LNCaP clone FGC (cell line): Measurements from ENCODE around the gene METAP1.
"Not testable (repeated sequence)": the region's sequence is repeated elsewhere in the genome, so short reads cannot be mapped to it uniquely, and the experiment has no call there.

Experiments used
- DNase-seq: peaks from one replicate; pipeline ENCODE4 v3.0.0-alpha.2; 2011; ENCODE audit warnings: low read depth
- H3K4me3 ChIP-seq: 2 replicates; pipeline ENCODE4 v1.5.1; 2011; ENCODE audit warnings: mild to moderate bottlenecking, low read depth, low read length, control low read depth
- TF ChIP-seq, protein P1 (sequence below): IDR thresholded peaks from 2 replicates; pipeline ENCODE4 v1.5.1; 2012; ENCODE audit warnings: mild to moderate bottlenecking; ENCODE audit not compliant: control insufficient read depth, insufficient read depth; ENCODE audit errors: extremely low read depth

METAP1 gene

GRCh38 chr4:99079625-99080295, 84.2 kb downstream of the METAP1 start:
- TF ChIP-seq, protein P1, sequence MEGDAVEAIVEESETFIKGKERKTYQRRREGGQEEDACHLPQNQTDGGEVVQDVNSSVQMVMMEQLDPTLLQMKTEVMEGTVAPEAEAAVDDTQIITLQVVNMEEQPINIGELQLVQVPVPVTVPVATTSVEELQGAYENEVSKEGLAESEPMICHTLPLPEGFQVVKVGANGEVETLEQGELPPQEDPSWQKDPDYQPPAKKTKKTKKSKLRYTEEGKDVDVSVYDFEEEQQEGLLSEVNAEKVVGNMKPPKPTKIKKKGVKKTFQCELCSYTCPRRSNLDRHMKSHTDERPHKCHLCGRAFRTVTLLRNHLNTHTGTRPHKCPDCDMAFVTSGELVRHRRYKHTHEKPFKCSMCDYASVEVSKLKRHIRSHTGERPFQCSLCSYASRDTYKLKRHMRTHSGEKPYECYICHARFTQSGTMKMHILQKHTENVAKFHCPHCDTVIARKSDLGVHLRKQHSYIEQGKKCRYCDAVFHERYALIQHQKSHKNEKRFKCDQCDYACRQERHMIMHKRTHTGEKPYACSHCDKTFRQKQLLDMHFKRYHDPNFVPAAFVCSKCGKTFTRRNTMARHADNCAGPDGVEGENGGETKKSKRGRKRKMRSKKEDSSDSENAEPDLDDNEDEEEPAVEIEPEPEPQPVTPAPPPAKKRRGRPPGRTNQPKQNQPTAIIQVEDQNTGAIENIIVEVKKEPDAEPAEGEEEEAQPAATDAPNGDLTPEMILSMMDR, result no peak

GRCh38 chr4:99080869-99081268, 85.3 kb downstream of the METAP1 start:
- not testable (repeated sequence) for DNase-seq

More at GRCh38 chr4:99079625-99080295, 84.2 kb downstream of the METAP1 start:
- no peak overlapping the region for H3K4me3 ChIP-seq
- no peak for DNase-seq

GRCh38 chr4:99082192-99082591, 86.7 kb downstream of the METAP1 start:
- DNase-seq, result no peak
- H3K4me3 ChIP-seq, result no peak overlapping the region
- TF ChIP-seq, protein P1, result no peak

More at GRCh38 chr4:99080869-99081268, 85.3 kb downstream of the METAP1 start:
- not testable (repeated sequence) for H3K4me3 ChIP-seq

GRCh38 chr4:99084595-99084994, 89.1 kb downstream of the METAP1 start:
- DNase-seq, result no peak
- no peak overlapping the region for H3K4me3 ChIP-seq
- TF ChIP-seq, protein P1, result no peak

GRCh38 chr4:99088023-99088449, 92.5 kb downstream of the METAP1 start:
- H3K4me3 ChIP-seq, result peak overlapping the region; percentile 86
- no peak for DNase-seq
- TF ChIP-seq, protein P1, result no peak

GRCh38 chr4:99088481-99089365, 93.2 kb downstream of the METAP1 start, which contains the start of gene ADH5:
Gene ADH5 (minus strand): TSS chr4:99088788. CDS start chr4:99088700, 88 bp downstream.
- DNase-seq, result peak; percentile 54
- peak within 1 kb of the TSS; percentile 86 for H3K4me3 ChIP-seq
- TF ChIP-seq, protein P1, result no peak
